Mucosa of gallbladder (tissue), 1 donor: Measurements from ENCODE around the gene HOXA2. TPM values are rescaled to one million over a fixed set of nuclear protein-coding genes. Genes with fewer than 3 reads are reported as not detected.

Experiments used
- DNase-seq: peaks from one replicate; pipeline ENCODE4 v3.0.0-alpha.2; 2020; ENCODE audit warnings: low spot score
- total RNA-seq: library from RNA; stranded (reverse); gene quantifications from one replicate; pipeline ENCODE4 v1.2.1, GENCODE V29; 2021
- donor health status: DM: no; HTN: no; CAD: no.

Gene HOXA2
- total RNA-seq, 1 donor from 2014 or later = 0.52 TPM

DNA sequence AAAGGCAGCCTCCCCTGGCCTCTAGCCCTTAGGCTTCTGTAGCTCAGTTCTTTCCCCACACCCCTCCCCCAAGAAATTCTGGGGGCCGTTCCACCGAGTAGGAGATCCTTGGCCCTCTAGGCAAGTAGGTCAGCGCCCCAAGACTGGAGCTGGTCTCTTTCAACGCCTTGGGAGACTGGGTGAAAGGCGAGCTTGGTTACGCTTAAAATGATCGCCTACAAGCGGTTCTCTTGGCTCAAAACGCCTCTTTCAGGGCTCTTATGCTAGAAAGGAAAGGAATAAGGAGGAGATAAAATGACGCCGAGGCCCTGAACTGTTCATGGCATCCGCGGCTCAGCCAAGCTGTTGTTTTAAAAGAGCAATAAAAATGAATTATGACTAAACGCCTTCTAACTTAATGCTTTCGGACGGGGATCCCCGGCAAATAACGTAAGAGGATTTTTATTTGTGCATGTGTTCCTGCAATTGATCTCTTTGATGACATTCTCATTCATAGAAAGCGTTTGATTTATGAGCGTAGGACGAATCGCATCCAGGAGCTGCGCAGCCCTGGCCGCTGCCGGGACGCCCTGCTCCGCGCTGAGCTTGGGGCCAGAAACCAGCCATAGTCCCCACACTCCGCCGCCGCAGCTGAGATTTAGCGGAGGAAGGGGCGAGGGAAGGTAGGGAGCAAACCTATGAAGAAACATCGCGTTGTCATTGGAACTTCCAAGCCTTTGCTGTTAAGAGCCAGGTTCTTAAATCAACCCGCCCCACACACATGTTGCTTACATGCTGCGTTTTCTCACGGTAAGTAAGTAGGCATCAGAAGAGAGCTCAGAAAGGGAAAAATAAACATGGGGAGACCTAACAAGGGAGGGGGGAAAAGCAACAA is 3.7 kb downstream of the HOXA2 start:
- DNase-seq = no peak

GRCh38 chr7:27097686-27098577 is 4.6 kb downstream of the HOXA2 start:
- DNase-seq = no peak

DNA sequence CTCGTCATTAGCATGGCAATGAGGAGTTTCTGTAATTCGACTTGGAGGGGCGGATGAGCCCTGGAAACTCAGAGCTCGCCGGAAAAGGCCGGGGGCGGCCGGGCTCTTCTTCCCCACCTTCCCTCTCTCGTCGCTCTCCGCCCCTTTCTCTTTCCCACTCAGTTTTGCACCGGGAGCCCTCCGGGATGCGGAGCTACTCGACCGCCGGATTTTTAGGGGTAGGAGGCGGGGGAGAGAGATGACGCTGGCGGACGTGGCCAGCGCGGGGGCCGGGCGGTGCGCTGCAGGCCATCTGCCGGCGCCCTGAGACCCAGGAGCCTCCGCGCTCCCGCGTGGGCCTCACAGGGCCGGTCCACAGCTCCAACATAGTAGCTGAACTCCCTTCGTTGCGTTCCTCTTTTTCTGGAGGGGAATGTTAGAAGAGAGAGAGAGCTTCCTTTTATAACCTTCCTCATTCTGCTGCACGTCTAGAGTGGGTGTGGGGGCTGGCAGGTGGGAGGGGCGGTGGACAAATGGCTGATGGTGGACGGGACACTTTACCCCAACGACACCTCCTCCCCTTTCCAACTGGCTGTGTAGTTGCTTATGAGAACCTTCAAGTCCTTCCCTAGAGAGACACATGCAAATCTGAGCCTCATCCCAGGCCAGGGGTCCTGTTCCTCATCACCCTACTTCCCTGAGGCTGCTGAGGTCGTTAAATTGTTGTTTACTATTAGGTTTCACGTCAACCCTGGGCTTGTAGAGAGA is 5.5 kb downstream of the HOXA2 start:
- DNase-seq = no peak

GRCh38 chr7:27095897-27096767 is 6.4 kb downstream of the HOXA2 start, which contains the start of gene HOXA1:
Gene HOXA1, minus strand, starts transcription at chr7:27096000. Its CDS starts 88 bp downstream, at chr7:27095912.
- DNase-seq = peak; percentile 65

- DNase-seq = no peak
These were observed 7.2 kb downstream of the HOXA2 start for GRCh38 chr7:27095050-27095896.

DNA sequence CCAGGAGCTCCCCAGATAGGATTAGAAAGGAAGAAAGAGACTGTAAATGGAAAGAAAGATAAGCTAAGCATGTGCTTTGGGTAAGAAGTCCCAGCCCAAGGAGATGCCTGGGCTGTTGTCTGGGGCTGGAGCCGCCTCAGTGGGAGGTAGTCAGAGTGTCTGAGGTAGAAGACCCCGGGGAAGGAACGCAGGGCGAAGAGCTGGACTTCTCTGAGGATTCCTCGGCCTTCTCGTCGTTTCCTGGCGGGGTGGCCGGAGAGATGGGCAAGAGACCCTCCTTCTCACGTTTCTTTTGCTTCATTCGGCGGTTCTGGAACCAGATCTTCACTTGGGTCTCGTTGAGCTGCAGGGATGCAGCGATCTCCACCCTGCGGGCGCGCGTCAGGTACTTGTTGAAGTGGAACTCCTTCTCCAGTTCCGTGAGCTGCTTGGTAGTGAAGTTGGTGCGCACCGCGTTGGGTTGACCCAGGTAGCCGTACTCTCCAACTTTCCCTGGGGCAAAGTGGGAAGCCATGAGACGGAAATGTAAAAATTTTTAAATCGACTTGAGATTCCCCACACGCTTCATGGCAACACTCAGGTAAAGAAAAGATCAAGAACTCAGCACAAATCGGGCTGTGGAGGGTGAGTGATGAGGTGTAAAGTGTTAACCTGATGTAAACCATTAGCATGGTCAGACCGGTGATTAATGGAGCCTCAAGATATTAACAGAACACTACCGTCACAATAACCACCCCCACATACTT is 8.0 kb downstream of the HOXA2 start:
- DNase-seq = no peak

- no peak for DNase-seq
These were observed 9.1 kb downstream of the HOXA2 start for GRCh38 chr7:27093184-27093895.

- no peak for DNase-seq
These were observed 9.7 kb downstream of the HOXA2 start for GRCh38 chr7:27092819-27093110.

DNA sequence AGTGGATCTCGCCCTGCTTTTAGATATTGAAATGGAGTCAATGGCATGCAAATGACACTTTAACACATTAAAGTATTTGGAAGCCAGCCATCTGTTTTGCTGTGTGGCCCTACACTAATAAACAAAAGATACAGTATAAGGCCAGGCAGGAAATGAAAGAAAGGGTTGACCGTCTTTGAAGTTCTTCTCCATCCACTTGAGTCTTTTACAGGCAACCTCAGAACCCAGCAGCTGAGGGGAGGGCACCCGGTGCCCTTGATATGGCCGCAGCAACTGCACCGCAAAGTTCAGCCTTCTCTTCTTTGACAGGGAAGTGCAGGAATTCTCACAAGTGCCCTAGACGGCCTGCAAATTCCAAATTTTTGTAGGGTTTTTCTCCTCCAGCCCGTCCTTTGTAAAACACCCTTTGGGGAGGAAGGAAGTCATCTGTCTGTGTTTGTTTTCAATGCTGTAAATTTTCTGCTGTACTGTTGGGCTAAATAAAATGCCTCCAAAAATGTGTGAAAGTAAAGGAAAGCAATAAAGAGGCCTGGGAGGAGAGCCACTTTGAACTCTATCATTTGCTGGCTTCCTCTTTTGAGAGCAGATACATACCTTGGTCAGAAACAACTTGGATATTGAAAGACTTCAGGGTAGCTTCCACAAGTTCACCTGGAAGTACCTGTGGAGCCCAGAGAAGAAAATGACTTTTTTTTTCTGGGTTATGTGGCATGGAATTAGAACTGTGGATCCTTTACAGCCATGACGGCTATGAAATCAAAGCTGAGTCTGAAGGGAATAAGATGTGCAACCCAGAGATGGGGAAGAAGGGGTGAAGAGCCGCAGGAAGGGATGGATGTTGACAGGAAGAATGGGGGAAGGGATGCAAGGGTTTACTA is 10.3 kb downstream of the HOXA2 start:
- DNase-seq = no peak

DNA sequence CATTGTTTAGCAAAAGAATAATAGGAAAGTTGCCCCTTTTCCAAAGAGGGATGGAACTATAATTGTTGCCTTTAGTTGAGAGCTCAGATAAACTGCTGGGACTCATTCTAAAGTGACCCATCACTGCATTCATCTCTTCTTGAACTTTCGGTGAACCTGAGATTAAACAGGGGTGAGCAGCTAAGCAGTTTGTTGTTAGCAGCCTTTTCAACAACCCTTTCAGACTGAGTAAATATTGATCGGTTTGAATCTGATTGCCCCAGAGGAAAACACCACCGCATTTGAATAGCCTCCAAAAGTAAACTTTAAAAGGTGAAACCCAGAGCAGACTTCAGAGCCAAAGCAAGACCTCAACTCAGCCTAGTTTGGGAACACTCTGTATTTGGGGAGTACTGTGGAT is 11.4 kb downstream of the HOXA2 start:
- no peak for DNase-seq

DNA sequence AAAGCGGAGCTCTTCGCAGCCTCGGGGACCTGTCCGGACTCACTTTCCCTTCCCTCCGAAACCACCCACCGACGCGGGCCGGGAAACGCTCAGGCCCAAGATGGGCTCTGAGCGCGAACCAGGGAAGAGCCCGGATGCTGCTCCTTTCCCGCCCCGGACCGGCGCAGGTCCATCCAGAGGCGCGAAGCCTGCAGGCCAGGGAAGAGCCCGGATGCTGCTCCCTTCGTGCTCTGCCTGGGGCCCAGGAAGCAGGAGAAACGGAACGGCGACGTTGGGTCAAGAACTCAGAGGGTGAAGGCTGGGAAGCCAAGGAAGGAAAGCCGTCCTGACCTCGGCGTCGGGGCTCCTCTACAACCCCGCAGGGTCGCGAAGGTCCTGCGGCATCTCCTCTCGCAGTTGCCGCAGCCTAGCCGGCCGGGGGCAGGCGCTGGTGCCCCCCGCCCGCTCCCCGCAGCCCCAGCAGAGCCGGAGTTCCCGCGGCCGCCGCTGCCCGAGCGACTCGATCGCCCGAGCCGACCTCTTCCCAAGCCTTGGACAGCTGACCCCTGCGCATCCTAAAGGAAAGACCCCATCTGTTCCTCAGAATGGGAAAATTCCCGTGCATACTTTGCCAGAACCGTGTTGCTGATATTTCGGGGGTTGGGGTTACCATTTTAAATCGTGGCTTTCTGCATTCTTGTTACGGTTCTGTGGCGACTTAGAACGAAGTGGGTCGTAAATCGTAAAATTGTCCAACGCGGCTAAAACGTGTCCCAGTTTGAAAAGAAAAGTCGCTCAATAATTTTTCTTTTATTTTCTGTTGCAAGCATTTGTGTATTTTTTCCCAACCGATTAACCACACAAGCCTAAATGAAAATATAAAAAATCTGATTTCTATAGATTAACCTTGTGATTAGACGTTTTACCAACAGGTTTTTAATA is 14.2 kb downstream of the HOXA2 start:
- no peak for DNase-seq

DNA sequence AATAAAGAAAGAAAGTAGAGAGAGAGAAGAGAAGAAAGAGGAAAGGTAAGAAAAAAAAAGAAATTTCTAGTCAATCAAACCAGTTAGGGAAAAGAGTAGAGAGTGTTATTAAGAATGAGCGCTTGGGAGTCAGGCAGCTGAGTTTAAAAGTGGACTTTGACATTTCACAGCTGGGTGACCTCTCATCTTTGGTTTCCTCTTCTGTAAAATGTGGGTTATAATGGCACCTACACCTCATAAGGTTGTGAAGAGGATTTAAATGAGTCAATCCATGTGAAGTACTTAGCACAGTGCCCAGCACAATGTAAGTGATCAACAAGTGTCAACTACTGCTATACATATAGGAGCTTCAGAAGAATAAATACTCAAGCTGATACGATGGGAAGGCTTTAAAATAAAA is 18.8 kb downstream of the HOXA2 start:
- no peak for DNase-seq

DNA sequence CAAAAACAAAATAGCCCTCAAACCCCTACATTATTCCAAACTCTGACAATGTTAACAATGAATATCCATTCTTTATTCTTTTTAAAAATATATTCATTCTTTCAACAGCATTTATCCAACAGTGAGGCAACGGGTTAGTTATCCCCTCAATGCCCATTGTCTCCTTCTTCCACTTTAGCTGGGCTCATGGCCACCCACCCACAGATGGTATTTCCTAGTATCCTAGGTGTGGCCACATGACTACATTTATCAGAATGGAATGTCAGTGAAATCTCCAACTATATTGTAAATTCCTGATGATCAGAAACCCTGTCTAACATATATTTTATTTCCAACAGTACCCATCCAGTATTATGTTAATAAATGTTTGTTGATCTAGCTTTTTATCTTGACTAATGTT is 20.3 kb downstream of the HOXA2 start:
- no peak for DNase-seq

DNA sequence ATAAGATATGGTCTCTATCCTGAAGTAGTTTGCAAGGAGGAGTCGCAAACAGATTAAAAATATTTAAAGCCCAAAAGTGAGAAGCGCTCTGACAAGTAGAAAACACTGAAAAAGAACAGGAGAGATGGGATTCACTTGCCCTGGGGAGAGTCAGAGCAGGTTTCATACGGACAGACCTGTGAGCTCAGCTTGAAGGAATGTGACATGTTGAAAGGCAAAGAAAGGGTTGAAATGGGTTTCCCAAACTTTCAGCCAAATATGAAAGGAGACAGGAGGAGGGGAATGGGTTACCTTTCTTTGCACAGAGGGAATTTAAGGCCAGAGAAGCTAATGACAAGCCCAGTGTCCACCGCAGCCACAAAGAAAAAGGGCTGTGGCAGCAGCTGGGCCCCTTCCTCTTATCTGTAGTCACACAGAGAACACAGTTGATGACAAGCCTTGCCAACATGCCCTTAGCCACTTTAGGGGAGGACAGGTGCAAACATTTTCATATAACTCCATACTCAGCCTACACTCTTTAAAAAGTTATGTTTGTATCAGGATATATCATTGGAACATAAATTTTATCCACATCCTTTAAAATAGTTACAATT is 21.5 kb downstream of the HOXA2 start:
- DNase-seq = no peak

- DNase-seq = no peak
These were observed 23.1 kb downstream of the HOXA2 start for GRCh38 chr7:27079234-27079975.
